CD8-positive, alpha-beta memory T cell (primary cell): ENCODE results near the gene SH3BP2. TPM values are rescaled to one million over a fixed set of nuclear protein-coding genes. Genes with fewer than 3 reads are reported as not detected.
A peak's percentile ranks its signal among the peaks of the same experiment; 100 is the strongest.

Experiments
- CTCF ChIA-PET: fragments of 350-600 bp; sonication (Branson Sonifier 250); formaldehyde crosslinking; loops from one replicate; lab custom pipeline; 2021; ENCODE audit warnings: antibody characterized with exemption; lab: Charles Lee
- POLR2A ChIA-PET: fragments of 350-600 bp; sonication (Branson Sonifier 250); formaldehyde crosslinking; loops from one replicate; lab custom pipeline; 2021; ENCODE audit warnings: antibody characterized with exemption; lab: Charles Lee
- DNase-seq, 5 donors: peaks; one replicate each; pipeline versions ENCODE4 v3.0.0 to v3.0.0-alpha.2; 2020 to 2022; ENCODE audit warnings: mixed read lengths in 1 of 5
- H3K27ac ChIP-seq: one replicate; pipeline ENCODE4 v1.7.0; 2013; ENCODE audit warnings: low read depth, mild to moderate bottlenecking, low read length, moderate library complexity
- H3K27me3 ChIP-seq: 2 replicates; pipeline ENCODE4 v1.7.0; 2013; ENCODE audit warnings: low read length, mild to moderate bottlenecking; ENCODE audit not compliant: insufficient read depth, poor library complexity, severe bottlenecking
- H3K36me3 ChIP-seq: 2 replicates; pipeline ENCODE4 v1.7.0; 2013; ENCODE audit warnings: mild to moderate bottlenecking, low read length, moderate library complexity; ENCODE audit not compliant: insufficient read depth
- H3K4me1 ChIP-seq: 2 replicates; pipeline ENCODE4 v1.7.0; 2013; ENCODE audit warnings: mild to moderate bottlenecking, low read length, moderate library complexity; ENCODE audit not compliant: insufficient read depth
- H3K4me3 ChIP-seq: 2 replicates; pipeline ENCODE4 v1.7.0; 2013; ENCODE audit warnings: mild to moderate bottlenecking, low read length
- H3K9me3 ChIP-seq: 2 replicates; pipeline ENCODE4 v1.7.0; 2013; ENCODE audit warnings: mild to moderate bottlenecking, low read length
- H3K27ac Mint-ChIP-seq, 8 donors: one replicate each; pipeline ENCODE4 v1.8.0; 2020 to 2021; ENCODE audit warnings: mixed read lengths in 8 of 8, mild to moderate bottlenecking in 6 of 8, inconsistent platforms in 3 of 8, moderate library complexity in 3 of 8
- H3K27me3 Mint-ChIP-seq, 2 donors: one replicate each; pipeline ENCODE4 v1.8.0; 2020 to 2021; ENCODE audit warnings: mixed read lengths in 2 of 2, mild to moderate bottlenecking in 1 of 2, moderate library complexity in 1 of 2
- H3K36me3 Mint-ChIP-seq, 3 donors: one replicate each; pipeline ENCODE4 v1.8.0; 2020 to 2021; ENCODE audit warnings: mixed read lengths in 3 of 3, inconsistent platforms in 1 of 3, mild to moderate bottlenecking in 1 of 3
- H3K4me1 Mint-ChIP-seq, 3 donors: one replicate each; pipeline ENCODE4 v1.8.0; 2020 to 2021; ENCODE audit warnings: mixed read lengths in 3 of 3, inconsistent platforms in 1 of 3, mild to moderate bottlenecking in 1 of 3
- H3K4me3 Mint-ChIP-seq, 7 donors: one replicate each; pipeline ENCODE4 v1.8.0; 2020 to 2021; ENCODE audit warnings: mixed read lengths in 7 of 7, mild to moderate bottlenecking in 6 of 7, moderate library complexity in 4 of 7, inconsistent platforms in 2 of 7
- H3K9me3 Mint-ChIP-seq, 5 donors: one replicate each; pipeline ENCODE4 v1.8.0; 2020 to 2022; ENCODE audit warnings: mixed read lengths in 5 of 5, mild to moderate bottlenecking in 3 of 5, moderate library complexity in 2 of 5, inconsistent platforms in 1 of 5
- polyA plus RNA-seq: library from polyadenylated mRNA; unstranded; fragments of 300-500 nt; fragmentation: Illumina TruSeq; gene quantifications from one replicate; pipeline ENCODE4 v1.2.3, GENCODE V29; 2021
- total RNA-seq, 2 experiments: library from RNA; stranded (reverse); gene quantifications; one replicate each; pipeline ENCODE4 v1.2.3, GENCODE V29; 2021

SH3BP2 gene
- total and polyA plus RNA-seq, 3 experiments from 2014 or later, result 35.7 to 75.4 (median 68.8) TPM

GRCh38 chr4:2882341-2882740 is 89.5 kb downstream of the SH3BP2 start:
- POLR2A ChIA-PET, result no interaction called here
- Mint-ChIP-seq H3K27me3 (no peaks in the 10 kb centered on the region), H3K4me1 (peaks cover 13 to 28% (median 22%) of the 10 kb centered on the region in 3 donors), H3K9me3 (no peaks in the 10 kb centered on the region), H3K4me3 (no peak overlapping the region), H3K36me3 (peaks cover 0 to 84% (median 21%) of the 10 kb centered on the region in 3 donors), H3K27ac (peak overlapping the region in 1 of 8 donors; percentile 1)
- H3K4me3 ChIP-seq, result no peak overlapping the region
- H3K36me3 ChIP-seq, result peaks cover 28% of the 10 kb centered on the region
- H3K9me3 ChIP-seq, result no peaks in the 10 kb centered on the region
- no peak overlapping the region for H3K27ac ChIP-seq
- DNase-seq, result no peak
- CTCF ChIA-PET, result no interaction called here
- H3K4me1 ChIP-seq, result no peaks in the 10 kb centered on the region
- H3K27me3 ChIP-seq, result no peaks in the 10 kb centered on the region

- H3K4me3 ChIP-seq, result no peak overlapping the region
- Mint-ChIP-seq H3K36me3 (peaks cover 0 to 72% (median 21%) of the 10 kb centered on the region in 3 donors), H3K27ac (peak overlapping the region in 5 of 8 donors; percentile 42 to 70 (median 59)), H3K4me3 (no peak overlapping the region), H3K9me3 (no peaks in the 10 kb centered on the region), H3K4me1 (peaks cover 0 to 17% (median 7%) of the 10 kb centered on the region in 3 donors), H3K27me3 (no peaks in the 10 kb centered on the region)
- DNase-seq, result no peak
- H3K4me1 ChIP-seq, result no peaks in the 10 kb centered on the region
- H3K9me3 ChIP-seq, result no peaks in the 10 kb centered on the region
- no peak overlapping the region for H3K27ac ChIP-seq
- ChIA-PET CTCF (interaction anchor here (0.9 to 1.2 kb wide), 3 partner anchors 20 to 49 kb away, joined by 3 read pairs; no protein-coding TSS in a partner anchor), POLR2A (interaction anchor here (1.5 kb wide), 1 partner anchor 130 kb away, joined by 3 read pairs; the partner anchor contains the start of gene TNIP2)
- H3K36me3 ChIP-seq, result peaks cover 32% of the 10 kb centered on the region
- no peaks in the 10 kb centered on the region for H3K27me3 ChIP-seq
Measured at GRCh38 chr4:2886161-2886560, 93.3 kb downstream of the SH3BP2 start.

- peak overlapping the region in 5 of 8 donors; percentile 42 to 70 (median 59) for H3K27ac Mint-ChIP-seq
- Histone ChIP-seq H3K27me3 (no peaks in the 10 kb centered on the region), H3K27ac (no peak overlapping the region), H3K36me3 (peaks cover 32% of the 10 kb centered on the region), H3K4me1 (no peaks in the 10 kb centered on the region), H3K9me3 (no peaks in the 10 kb centered on the region), H3K4me3 (no peak overlapping the region)
- DNase-seq, result no peak
- POLR2A ChIA-PET, result interaction anchor here (1.5 kb wide), 1 partner anchor 130 kb away, joined by 3 read pairs; the partner anchor contains the start of gene TNIP2
- peaks cover 0 to 20% (median 7%) of the 10 kb centered on the region in 3 donors for H3K4me1 Mint-ChIP-seq
- no peak overlapping the region for H3K4me3 Mint-ChIP-seq
- peaks cover 0 to 70% (median 20%) of the 10 kb centered on the region in 3 donors for H3K36me3 Mint-ChIP-seq
- no peaks in the 10 kb centered on the region for H3K9me3 Mint-ChIP-seq
- H3K27me3 Mint-ChIP-seq, result no peaks in the 10 kb centered on the region
- CTCF ChIA-PET, result interaction anchor here (0.9 to 1.2 kb wide), 3 partner anchors 20 to 48 kb away, joined by 3 read pairs; no protein-coding TSS in a partner anchor
Measured at GRCh38 chr4:2886622-2887021, 93.7 kb downstream of the SH3BP2 start.

DNA sequence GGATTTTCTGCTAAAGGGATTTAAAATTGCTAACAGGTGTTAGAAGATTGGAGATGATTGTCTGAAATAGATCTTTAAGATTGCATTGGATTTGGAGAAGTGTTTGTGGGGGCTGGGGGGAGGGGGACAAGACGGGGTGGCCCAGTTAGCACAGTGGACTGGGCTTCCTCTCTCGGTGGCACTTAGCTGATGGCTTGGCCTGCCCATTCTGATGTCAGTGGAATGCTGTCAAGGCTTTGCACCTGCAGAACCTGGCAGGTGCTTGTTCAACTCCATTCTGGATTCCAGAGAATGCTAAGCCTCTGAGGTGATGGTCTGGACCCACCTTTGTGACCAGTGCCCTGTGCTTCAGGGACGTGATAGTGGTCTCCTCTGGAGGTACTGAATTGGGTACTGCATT is 94.5 kb downstream of the SH3BP2 start:
- no peaks in the 10 kb centered on the region for H3K27me3 ChIP-seq
- H3K27me3 Mint-ChIP-seq, result no peaks in the 10 kb centered on the region
- H3K4me1 ChIP-seq, result no peaks in the 10 kb centered on the region
- H3K9me3 Mint-ChIP-seq, result no peaks in the 10 kb centered on the region
- DNase-seq, result no peak
- H3K27ac Mint-ChIP-seq, result peak overlapping the region in 6 of 8 donors; percentile 24 to 70 (median 43)
- no peak overlapping the region for H3K27ac ChIP-seq
- H3K36me3 ChIP-seq, result peaks cover 32% of the 10 kb centered on the region
- peaks cover 0 to 25% (median 8%) of the 10 kb centered on the region in 3 donors for H3K4me1 Mint-ChIP-seq
- H3K4me3 ChIP-seq, result no peak overlapping the region
- CTCF ChIA-PET, result no interaction called here
- H3K9me3 ChIP-seq, result no peaks in the 10 kb centered on the region
- no peak overlapping the region for H3K4me3 Mint-ChIP-seq
- H3K36me3 Mint-ChIP-seq, result peaks cover 0 to 69% (median 19%) of the 10 kb centered on the region in 3 donors
- POLR2A ChIA-PET, result no interaction called here

DNA sequence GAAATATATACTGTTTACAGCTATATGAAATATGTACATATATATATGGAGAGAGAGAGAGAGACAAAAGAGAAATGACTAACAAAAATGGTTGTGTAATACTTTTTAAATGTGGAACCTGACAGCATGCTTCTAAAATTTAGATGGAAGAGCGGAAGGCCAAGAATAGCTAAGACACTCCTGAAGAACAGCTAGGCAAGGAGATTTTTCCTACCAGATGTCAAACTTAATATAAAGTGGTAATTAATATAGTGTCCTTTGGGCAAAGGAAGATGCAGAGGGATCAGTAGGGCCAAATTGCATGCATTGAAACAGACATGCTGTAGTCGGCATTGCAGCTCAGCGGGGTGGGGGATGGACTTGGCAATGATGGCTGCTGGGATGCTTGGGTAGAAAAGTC is 96.0 kb downstream of the SH3BP2 start:
- H3K27ac Mint-ChIP-seq, result peak overlapping the region in 4 of 8 donors; percentile 2 to 75 (median 22)
- H3K4me1 Mint-ChIP-seq, result peaks cover 0 to 26% (median 8%) of the 10 kb centered on the region in 3 donors
- no peak overlapping the region for H3K4me3 ChIP-seq
- H3K27me3 Mint-ChIP-seq, result no peaks in the 10 kb centered on the region
- H3K4me3 Mint-ChIP-seq, result no peak overlapping the region
- ChIA-PET POLR2A (no interaction called here), CTCF (no interaction called here)
- no peak for DNase-seq
- H3K27ac ChIP-seq, result no peak overlapping the region
- H3K4me1 ChIP-seq, result no peaks in the 10 kb centered on the region
- H3K9me3 Mint-ChIP-seq, result no peaks in the 10 kb centered on the region
- H3K36me3 ChIP-seq, result peaks cover 32% of the 10 kb centered on the region
- no peaks in the 10 kb centered on the region for H3K9me3 ChIP-seq
- no peaks in the 10 kb centered on the region for H3K27me3 ChIP-seq
- peaks cover 0 to 61% (median 16%) of the 10 kb centered on the region in 3 donors for H3K36me3 Mint-ChIP-seq

Other genes starting within 250 kb of the SH3BP2 start
- gene TNIP2, start 36.7 kb upstream of the SH3BP2 start, total RNA-seq, result 10 to 100 TPM; 87.7 to 92.3 TPM
- gene TNIP2, start 36.7 kb upstream of the SH3BP2 start, polyA plus RNA-seq, result 57.4 TPM
- gene ADD1, start 50.8 kb downstream of the SH3BP2 start, total RNA-seq, result 100 to 1,000 TPM; 185 to 192 TPM
- gene ADD1, start 50.8 kb downstream of the SH3BP2 start, polyA plus RNA-seq, result 217 TPM
- 100 to 1,000 TPM; 156 to 165 TPM for gene NOP14, start 170.3 kb downstream of the SH3BP2 start, total RNA-seq
- gene NOP14, start 170.3 kb downstream of the SH3BP2 start, polyA plus RNA-seq, result 26.5 TPM
- gene GRK4, start 170.5 kb downstream of the SH3BP2 start, total RNA-seq, result 1 to 10 TPM; 5.4 to 7.7 TPM
- 2.5 TPM for gene GRK4, start 170.5 kb downstream of the SH3BP2 start, polyA plus RNA-seq